ENCODE measurements around the gene CAMLG.

DNA sequence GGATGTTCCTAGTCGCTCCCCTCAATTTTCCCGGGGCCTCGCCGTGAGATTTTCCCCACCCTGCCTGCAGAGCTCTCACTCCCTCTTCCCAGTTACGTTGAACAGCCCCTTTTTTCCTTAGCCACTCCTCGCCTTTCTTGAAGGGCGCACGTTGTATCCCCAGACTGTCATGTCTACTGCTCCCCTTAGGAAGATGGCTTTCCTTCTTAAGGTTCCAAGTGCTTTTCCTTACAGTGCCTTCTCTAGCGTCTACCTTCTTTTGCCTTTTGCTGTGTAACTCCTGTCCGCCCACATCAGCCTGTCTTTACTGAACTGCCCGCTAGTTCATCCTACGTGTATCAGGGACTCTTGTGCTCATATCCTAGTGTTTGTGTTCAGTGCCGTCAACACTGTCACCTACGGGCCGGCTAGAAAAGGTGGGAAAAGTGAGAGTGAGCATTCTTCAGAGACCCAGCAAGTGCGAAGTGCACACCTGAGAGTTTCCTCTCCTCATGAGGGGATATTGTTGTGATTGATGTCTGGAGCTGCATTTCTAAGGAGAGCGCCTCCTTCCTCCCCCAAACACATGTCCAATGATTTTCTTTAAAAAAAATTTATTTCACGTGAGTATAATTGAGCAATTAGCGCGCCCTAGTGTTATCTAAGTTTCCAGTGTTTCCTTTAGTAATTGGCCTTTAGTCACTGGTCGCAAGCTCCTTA, 764 bp downstream of the CAMLG start:
- no peak for TF ChIP-seq EZH2 (IDR thresholded peaks at IDR 0.05; ENCODE audit: borderline replicate concordance, insufficient read depth, low read depth, low read length, poor library complexity, severe bottlenecking)
- TF ChIP-seq, protein P1, sequence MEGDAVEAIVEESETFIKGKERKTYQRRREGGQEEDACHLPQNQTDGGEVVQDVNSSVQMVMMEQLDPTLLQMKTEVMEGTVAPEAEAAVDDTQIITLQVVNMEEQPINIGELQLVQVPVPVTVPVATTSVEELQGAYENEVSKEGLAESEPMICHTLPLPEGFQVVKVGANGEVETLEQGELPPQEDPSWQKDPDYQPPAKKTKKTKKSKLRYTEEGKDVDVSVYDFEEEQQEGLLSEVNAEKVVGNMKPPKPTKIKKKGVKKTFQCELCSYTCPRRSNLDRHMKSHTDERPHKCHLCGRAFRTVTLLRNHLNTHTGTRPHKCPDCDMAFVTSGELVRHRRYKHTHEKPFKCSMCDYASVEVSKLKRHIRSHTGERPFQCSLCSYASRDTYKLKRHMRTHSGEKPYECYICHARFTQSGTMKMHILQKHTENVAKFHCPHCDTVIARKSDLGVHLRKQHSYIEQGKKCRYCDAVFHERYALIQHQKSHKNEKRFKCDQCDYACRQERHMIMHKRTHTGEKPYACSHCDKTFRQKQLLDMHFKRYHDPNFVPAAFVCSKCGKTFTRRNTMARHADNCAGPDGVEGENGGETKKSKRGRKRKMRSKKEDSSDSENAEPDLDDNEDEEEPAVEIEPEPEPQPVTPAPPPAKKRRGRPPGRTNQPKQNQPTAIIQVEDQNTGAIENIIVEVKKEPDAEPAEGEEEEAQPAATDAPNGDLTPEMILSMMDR (IDR thresholded peaks at IDR 0.05): no peak
